Esophagus (tissue), 2 donors: ENCODE results near the gene PARP6. TPM values are rescaled to one million over a fixed set of nuclear protein-coding genes. Genes with fewer than 3 reads are reported as not detected.

ENCODE experiments used
- H3K27ac ChIP-seq, 2 donors: one replicate each; pipeline ENCODE4 v1.5.1; 2013; ENCODE audit warnings: low read depth in 2 of 2, mild to moderate bottlenecking in 2 of 2, inconsistent platforms in 1 of 2, low read length in 1 of 2, moderate library complexity in 1 of 2
- H3K27me3 ChIP-seq, 2 donors: one replicate each; pipeline ENCODE4 v1.6.1; 2013; ENCODE audit warnings: low read length in 2 of 2, control low read depth in 1 of 2, mild to moderate bottlenecking in 1 of 2; ENCODE audit not compliant: insufficient read depth in 2 of 2, control insufficient read depth in 1 of 2
- H3K36me3 ChIP-seq, 2 donors: one replicate each; pipeline ENCODE4 v1.6.1; 2013; ENCODE audit warnings: low read length in 1 of 2; ENCODE audit not compliant: control insufficient read depth in 2 of 2, insufficient read depth in 2 of 2
- H3K4me1 ChIP-seq, 2 donors: one replicate each; pipeline ENCODE4 v1.6.1; 2013; ENCODE audit warnings: low read length in 1 of 2; ENCODE audit not compliant: control insufficient read depth in 2 of 2, insufficient read depth in 2 of 2
- H3K4me3 ChIP-seq, 2 donors: one replicate each; pipeline ENCODE4 v1.5.1; 2013; ENCODE audit warnings: low read length in 2 of 2, mild to moderate bottlenecking in 2 of 2, low read depth in 1 of 2, moderate library complexity in 1 of 2
- H3K9me3 ChIP-seq, 2 donors: one replicate each; pipeline ENCODE4 v1.6.1; 2013; ENCODE audit warnings: mild to moderate bottlenecking in 2 of 2, low read depth in 1 of 2, low read length in 1 of 2, moderate library complexity in 1 of 2; ENCODE audit not compliant: control insufficient read depth in 2 of 2, insufficient read depth in 1 of 2
- WGBS, 2 donors: extraction: QIAGEN DNeasy Blood & Tissue Kit; methylation state at CpG; one replicate each; pipeline ENCODE4 v1.1.7; 2013; 5-methylcytosine and 5-hydroxymethylcytosine counted together
- polyA plus RNA-seq, 2 donors: library from polyadenylated mRNA; stranded (reverse); fragments of 200-250 nt; gene quantifications; one replicate each; pipeline ENCODE4 v1.2.3, GENCODE V29; 2013
- donor health status: healthy with polysubstance abuse.
- donor health status: Bipolar disorder and iron deficiency.

The PARP6 gene
- polyA plus RNA-seq, result 10 to 100 TPM; 28.4 to 52.3 TPM

GRCh38 chr15:72272213-72272996, at the start of gene PARP6:
Gene PARP6 (minus strand): TSS chr15:72272554. CDS start chr15:72267477, 5,077 bp downstream.
- Histone ChIP-seq H3K9me3 (no peaks in the 10 kb centered on the region), H3K4me3 (peak within 1 kb of the TSS; percentile 59 to 86), H3K27ac (peak within 1 kb of the TSS; percentile 88), H3K36me3 (peaks cover 2 to 3% of the 10 kb centered on the region in 2 donors), H3K27me3 (no peaks in the 10 kb centered on the region), H3K4me1 (no peaks in the 10 kb centered on the region)
- WGBS, 2 donors, result 1% methylated on average over 60 to 82 of the region's 82 CpGs

DNA sequence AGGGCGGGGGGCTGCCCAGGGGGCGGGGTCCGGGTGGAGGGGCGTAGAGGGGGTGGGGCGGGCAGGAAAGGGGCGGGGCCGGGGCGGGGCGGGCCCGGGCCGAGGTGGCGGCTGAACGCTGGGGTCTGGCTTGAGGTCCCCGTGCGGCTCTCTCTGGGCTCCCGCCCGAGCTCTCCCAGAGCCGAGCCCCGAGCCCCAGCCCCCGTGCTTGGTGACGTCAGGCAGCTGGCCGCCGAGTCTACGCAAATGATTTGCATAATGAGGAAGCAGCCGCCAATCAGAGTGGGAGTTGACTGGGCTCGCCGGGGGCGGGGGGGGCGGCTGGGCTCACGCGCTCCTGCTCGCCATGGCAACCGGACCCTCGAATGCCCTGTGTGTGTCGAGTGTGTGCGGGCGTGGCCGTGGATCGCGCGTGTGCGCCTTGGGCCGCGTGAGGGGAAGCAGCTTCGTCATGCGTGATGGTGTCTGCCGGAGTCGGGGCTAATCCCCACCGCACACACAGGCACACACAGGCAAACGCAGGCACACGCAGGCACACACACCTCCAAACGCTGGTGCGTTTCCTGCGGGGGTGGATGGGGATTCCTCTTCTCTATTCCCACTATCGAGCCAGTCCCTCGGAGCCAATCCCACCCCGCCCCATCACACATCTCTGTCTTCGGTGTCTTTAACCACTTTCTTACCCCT, 47.8 kb upstream of the PARP6 start, which contains the start of gene CELF6:
CELF6 (minus strand) TSS at position 173 of the 687 bp plus-strand sequence. CDS start 283 bp downstream, outside the sequence.
- no peak within 1 kb of the TSS for H3K27ac ChIP-seq
- peak within 1 kb of the TSS; percentile 34 to 55 for H3K4me3 ChIP-seq
- H3K9me3 ChIP-seq, result peaks cover 0 to 1% of the 10 kb centered on the region in 2 donors
- H3K4me1 ChIP-seq, result peaks cover 0 to 4% of the 10 kb centered on the region in 2 donors
- H3K36me3 ChIP-seq, result no peaks in the 10 kb centered on the region
- 1 to 2% methylated on average over 40 to 56 of the region's 58 CpGs for WGBS, 2 donors
- no peaks in the 10 kb centered on the region for H3K27me3 ChIP-seq

GRCh38 chr15:72319360-72319984, 47.1 kb upstream of the PARP6 start:
- WGBS, 2 donors, result 11 to 12% methylated on average over 38 to 48 of the region's 48 CpGs

DNA sequence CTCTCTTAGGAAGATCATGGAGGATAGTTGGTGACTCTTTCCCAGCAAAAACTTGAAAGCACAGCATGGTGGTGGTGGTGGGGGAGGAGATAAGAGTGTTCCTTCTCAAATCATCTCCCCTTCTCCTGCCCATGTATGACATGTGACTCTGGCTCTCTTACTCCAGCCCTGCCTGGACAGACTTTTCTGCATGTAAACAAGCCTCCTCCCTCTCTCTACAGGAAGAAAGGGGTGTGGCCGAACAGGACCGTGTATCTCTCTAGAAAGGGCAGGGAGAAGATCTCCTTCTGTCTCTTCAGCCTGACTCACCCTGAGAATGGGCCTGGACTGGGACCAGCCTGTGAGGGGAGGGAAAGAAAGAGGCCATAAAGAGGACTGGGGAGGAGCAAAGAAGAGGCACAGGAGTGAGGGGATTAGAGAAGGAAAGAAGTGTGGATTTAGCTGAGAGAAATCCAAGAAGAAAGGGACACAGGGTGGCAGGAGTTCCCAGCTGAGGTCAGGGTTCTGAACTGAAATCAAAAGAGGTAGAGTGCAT, 46.1 kb upstream of the PARP6 start:
- H3K4me3 ChIP-seq, result no peak overlapping the region
- peaks cover 0 to 4% of the 10 kb centered on the region in 2 donors for H3K4me1 ChIP-seq
- H3K27ac ChIP-seq, result no peak overlapping the region
- no peaks in the 10 kb centered on the region for H3K27me3 ChIP-seq
- no peaks in the 10 kb centered on the region for H3K36me3 ChIP-seq
- WGBS, 2 donors, result 42 to 46% methylated on average over 2 of the region's 2 CpGs
- H3K9me3 ChIP-seq, result peaks cover 0 to 1% of the 10 kb centered on the region in 2 donors

More at GRCh38 chr15:72319360-72319984, 47.1 kb upstream of the PARP6 start:
- H3K4me1 ChIP-seq, result peaks cover 0 to 4% of the 10 kb centered on the region in 2 donors
- H3K27ac ChIP-seq, result no peak overlapping the region
- H3K36me3 ChIP-seq, result no peaks in the 10 kb centered on the region
- H3K4me3 ChIP-seq, result peak overlapping the region in 1 of 2 donors; percentile 34
- H3K9me3 ChIP-seq, result peaks cover 0 to 1% of the 10 kb centered on the region in 2 donors
- no peaks in the 10 kb centered on the region for H3K27me3 ChIP-seq

GRCh38 chr15:72315706-72316370, 43.5 kb upstream of the PARP6 start:
- H3K4me1 ChIP-seq, result peaks cover 0 to 4% of the 10 kb centered on the region in 2 donors
- no peak overlapping the region for H3K27ac ChIP-seq
- H3K27me3 ChIP-seq, result no peaks in the 10 kb centered on the region
- 70 to 72% methylated on average over 6 of the region's 6 CpGs for WGBS, 2 donors
- no peak overlapping the region for H3K4me3 ChIP-seq
- peaks cover 0 to 1% of the 10 kb centered on the region in 2 donors for H3K9me3 ChIP-seq
- no peaks in the 10 kb centered on the region for H3K36me3 ChIP-seq

- Histone ChIP-seq H3K4me3 (no peak overlapping the region), H3K4me1 (no peaks in the 10 kb centered on the region), H3K27ac (no peak overlapping the region), H3K36me3 (no peaks in the 10 kb centered on the region), H3K27me3 (no peaks in the 10 kb centered on the region), H3K9me3 (no peaks in the 10 kb centered on the region)
- 89 to 91% methylated on average over 2 of the region's 2 CpGs for WGBS, 2 donors
Measured at GRCh38 chr15:72313881-72314280, 41.5 kb upstream of the PARP6 start.

- no peaks in the 10 kb centered on the region for H3K36me3 ChIP-seq
- H3K4me1 ChIP-seq, result no peaks in the 10 kb centered on the region
- H3K4me3 ChIP-seq, result no peak overlapping the region
- H3K27ac ChIP-seq, result no peak overlapping the region
- 78 to 83% methylated on average over 2 of the region's 2 CpGs for WGBS, 2 donors
- no peaks in the 10 kb centered on the region for H3K9me3 ChIP-seq
- H3K27me3 ChIP-seq, result no peaks in the 10 kb centered on the region
Measured at GRCh38 chr15:72313448-72313840, 41.1 kb upstream of the PARP6 start.

DNA sequence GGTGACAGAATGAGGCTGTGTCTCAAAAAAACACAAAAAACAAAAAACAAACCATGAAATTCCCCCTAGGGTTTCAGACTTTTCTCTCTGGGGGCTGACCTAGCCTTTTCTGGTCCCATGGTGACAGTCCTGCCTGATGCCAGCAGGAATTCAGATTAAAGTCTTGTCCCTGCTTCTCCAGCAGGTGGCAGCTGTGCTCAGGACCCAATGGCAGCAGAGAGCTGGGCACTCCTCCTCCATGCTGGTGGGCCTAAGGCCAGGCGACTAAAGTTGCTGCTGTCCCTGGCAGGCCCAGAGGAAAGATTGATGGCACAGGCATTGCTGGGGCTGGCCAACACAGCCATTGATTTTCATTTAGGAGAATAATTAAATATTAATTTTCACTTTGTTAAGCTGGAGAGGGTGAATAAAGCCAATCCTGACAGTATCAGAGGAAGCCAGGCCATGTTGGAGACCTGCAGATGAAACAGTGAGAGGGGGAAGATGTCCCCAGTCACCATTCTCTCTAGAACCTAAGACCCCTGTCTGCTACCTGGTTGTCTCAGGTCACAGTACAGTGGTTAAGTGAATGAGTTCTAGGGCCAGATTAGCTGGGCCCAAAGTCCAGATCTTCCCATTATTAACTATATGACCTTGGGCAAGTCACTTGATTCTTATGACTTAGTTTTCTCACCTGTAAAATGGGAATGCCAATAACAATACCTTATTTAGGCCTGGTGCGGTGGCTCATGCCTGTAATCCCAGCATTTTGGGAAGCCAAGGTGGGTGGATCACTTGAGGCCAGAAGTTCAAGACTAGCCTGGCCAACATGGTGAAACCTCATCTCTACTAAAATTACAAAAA, 40.5 kb upstream of the PARP6 start:
- H3K4me1 ChIP-seq, result no peaks in the 10 kb centered on the region
- H3K4me3 ChIP-seq, result no peak overlapping the region
- WGBS, 2 donors, result 51 to 54% methylated on average over 2 of the region's 2 CpGs
- no peaks in the 10 kb centered on the region for H3K9me3 ChIP-seq
- no peaks in the 10 kb centered on the region for H3K36me3 ChIP-seq
- H3K27ac ChIP-seq, result no peak overlapping the region
- no peaks in the 10 kb centered on the region for H3K27me3 ChIP-seq
